Osteoblast (primary cell): ENCODE results near the gene SPTLC3. TPM values are rescaled to one million over a fixed set of nuclear protein-coding genes. Genes with fewer than 3 reads are reported as not detected.

Experiments
- DNase-seq: peaks from one replicate; pipeline ENCODE4 v3.0.0; 2011; ENCODE audit warnings: low spot score, mixed read lengths; ENCODE audit not compliant: insufficient read length; ENCODE audit errors: missing footprints
- H2AFZ ChIP-seq: 2 replicates; pipeline ENCODE4 v1.6.0; 2011; ENCODE audit warnings: mild to moderate bottlenecking, low read length
- H3K27ac ChIP-seq: 2 replicates; pipeline ENCODE4 v1.5.1; 2011; ENCODE audit warnings: mild to moderate bottlenecking, low read depth, low read length, moderate library complexity
- H3K27me3 ChIP-seq: 2 replicates; pipeline ENCODE4 v1.6.0; 2012; ENCODE audit warnings: mild to moderate bottlenecking, control low read depth, inconsistent platforms, low read length, moderate library complexity; ENCODE audit not compliant: insufficient read depth
- H3K36me3 ChIP-seq: 2 replicates; pipeline ENCODE4 v1.5.1; 2011; ENCODE audit warnings: mild to moderate bottlenecking, low read length, control low read depth, moderate library complexity; ENCODE audit not compliant: insufficient read depth
- H3K4me1 ChIP-seq: 2 replicates; pipeline ENCODE4 v1.5.1; 2011; ENCODE audit warnings: mild to moderate bottlenecking, low read length, control low read depth, moderate library complexity; ENCODE audit not compliant: insufficient read depth
- H3K4me2 ChIP-seq: 2 replicates; pipeline ENCODE4 v1.6.0; 2011; ENCODE audit warnings: mild to moderate bottlenecking, low read length; ENCODE audit not compliant: insufficient read depth
- H3K4me3 ChIP-seq: fragments of 200-600 bp; sonication (generic); 3 replicates; pipeline ENCODE4 v1.5.1; 2012; ENCODE audit warnings: mild to moderate bottlenecking, low read length, inconsistent platforms; ENCODE audit not compliant: insufficient read depth
- H3K79me2 ChIP-seq: 2 replicates; pipeline ENCODE4 v1.6.0; 2012; ENCODE audit warnings: mild to moderate bottlenecking, low read length, control low read depth, inconsistent platforms; ENCODE audit not compliant: insufficient read depth
- H3K9me3 ChIP-seq: 2 replicates; pipeline ENCODE4 v1.5.1; 2011; ENCODE audit warnings: low read depth, low read length, control low read depth
- H4K20me1 ChIP-seq: 2 replicates; pipeline ENCODE4 v1.6.0; 2012; ENCODE audit warnings: mild to moderate bottlenecking, low read length, control low read depth; ENCODE audit not compliant: insufficient read depth
- CTCF ChIP-seq: IDR thresholded peaks from 2 replicates; pipeline ENCODE4 v1.5.1; 2011; ENCODE audit warnings: mild to moderate bottlenecking, low read depth, low read length, moderate library complexity; ENCODE audit errors: extremely low read depth
- total RNA-seq: library from RNA; depleted of rRNA; stranded (reverse); fragments of >200 nt; gene quantifications from 2 replicates; pipeline ENCODE4 v1.2.3, GENCODE V29; 2012

SPTLC3 gene
- total RNA-seq, 1 donor, result 14.8 TPM

GRCh38 chr20:13166011-13166410 lies 157.2 kb downstream of the SPTLC3 start:
- H3K4me1 ChIP-seq, result no peaks in the 10 kb centered on the region
- no peaks in the 10 kb centered on the region for H3K79me2 ChIP-seq
- no peak overlapping the region for H3K27ac ChIP-seq
- H3K9me3 ChIP-seq, result no peaks in the 10 kb centered on the region
- no peak for DNase-seq
- TF ChIP-seq CTCF, result no peak
- no peak overlapping the region for H3K4me3 ChIP-seq
- H3K4me2 ChIP-seq, result no peak overlapping the region
- no peak overlapping the region for H2AFZ ChIP-seq
- H4K20me1 ChIP-seq, result no peaks in the 10 kb centered on the region
- H3K36me3 ChIP-seq, result no peaks in the 10 kb centered on the region
- no peaks in the 10 kb centered on the region for H3K27me3 ChIP-seq

- no peaks in the 10 kb centered on the region for H4K20me1 ChIP-seq
Measured at GRCh38 chr20:13166437-13166836, 157.7 kb downstream of the SPTLC3 start.

GRCh38 chr20:13169086-13169485 lies 160.3 kb downstream of the SPTLC3 start:
- no peaks in the 10 kb centered on the region for H4K20me1 ChIP-seq
- H3K9me3 ChIP-seq, result no peaks in the 10 kb centered on the region
- TF ChIP-seq CTCF, result no peak
- H3K36me3 ChIP-seq, result no peaks in the 10 kb centered on the region
- H3K27me3 ChIP-seq, result no peaks in the 10 kb centered on the region
- H2AFZ ChIP-seq, result no peak overlapping the region
- H3K4me2 ChIP-seq, result no peak overlapping the region
- no peak overlapping the region for H3K27ac ChIP-seq
- H3K4me1 ChIP-seq, result no peaks in the 10 kb centered on the region
- H3K4me3 ChIP-seq, result no peak overlapping the region
- H3K79me2 ChIP-seq, result no peaks in the 10 kb centered on the region
- no peak for DNase-seq

More at GRCh38 chr20:13166437-13166836, 157.7 kb downstream of the SPTLC3 start:
- H3K9me3 ChIP-seq, result no peaks in the 10 kb centered on the region
- no peak for DNase-seq
- no peak overlapping the region for H3K4me3 ChIP-seq
- no peak for TF ChIP-seq CTCF
- H3K36me3 ChIP-seq, result no peaks in the 10 kb centered on the region
- no peaks in the 10 kb centered on the region for H3K4me1 ChIP-seq
- no peak overlapping the region for H3K27ac ChIP-seq
- no peak overlapping the region for H2AFZ ChIP-seq
- H3K4me2 ChIP-seq, result no peak overlapping the region
- H3K27me3 ChIP-seq, result no peaks in the 10 kb centered on the region
- H3K79me2 ChIP-seq, result no peaks in the 10 kb centered on the region

GRCh38 chr20:13170771-13171170 lies 162.0 kb downstream of the SPTLC3 start:
- H3K4me2 ChIP-seq, result no peak overlapping the region
- no peak overlapping the region for H3K27ac ChIP-seq
- H3K4me1 ChIP-seq, result no peaks in the 10 kb centered on the region
- TF ChIP-seq CTCF, result no peak
- no peaks in the 10 kb centered on the region for H3K27me3 ChIP-seq
- no peaks in the 10 kb centered on the region for H4K20me1 ChIP-seq
- no peak overlapping the region for H3K4me3 ChIP-seq
- DNase-seq, result no peak
- H2AFZ ChIP-seq, result no peak overlapping the region
- H3K79me2 ChIP-seq, result no peaks in the 10 kb centered on the region
- H3K9me3 ChIP-seq, result no peaks in the 10 kb centered on the region
- no peaks in the 10 kb centered on the region for H3K36me3 ChIP-seq
